Spleen (tissue), 11 donors: ENCODE measurements around the gene IL1RN. TPM values are rescaled to one million over a fixed set of nuclear protein-coding genes. Genes with fewer than 3 reads are reported as not detected.
A peak's percentile ranks its signal among the peaks of the same experiment; 100 is the strongest.

Experiments used
- DNase-seq: peaks from one replicate; pipeline ENCODE4 v3.0.0-alpha.2; 2020
- H3K27ac ChIP-seq, 8 donors: fragments of 200-600 bp; sonication (generic) in 7 of 8; 1 replicate in 4 of 8; 2 replicates in 4 of 8; pipeline versions ENCODE4 v1.5.0 to v1.8.0; 2016 to 2021; ENCODE audit warnings: inconsistent platforms in 4 of 8, mild to moderate bottlenecking in 4 of 8, moderate library complexity in 1 of 8
- H3K27me3 ChIP-seq, 7 donors: fragments of 200-600 bp; sonication (generic) in 6 of 7; replicated peaks in 1 of 7; 1 replicate in 4 of 7; 2 replicates in 3 of 7; pipeline versions ENCODE4 v1.5.0 to v1.8.0; 2016 to 2021; ENCODE audit warnings: inconsistent platforms in 3 of 7, mild to moderate bottlenecking in 1 of 7
- H3K36me3 ChIP-seq, 6 donors: fragments of 200-600 bp; sonication (generic) in 5 of 6; 1 replicate in 4 of 6; 2 replicates in 2 of 6; pipeline versions ENCODE4 v1.5.0 to v1.8.0; 2016 to 2021; ENCODE audit warnings: inconsistent platforms in 2 of 6
- H3K4me1 ChIP-seq, 6 donors: fragments of 200-600 bp; sonication (generic) in 5 of 6; 1 replicate in 3 of 6; 2 replicates in 3 of 6; pipeline versions ENCODE4 v1.5.0 to v1.8.0; 2016 to 2021; ENCODE audit warnings: inconsistent platforms in 3 of 6
- H3K4me3 ChIP-seq, 8 donors: fragments of 200-600 bp; sonication (generic) in 7 of 8; 1 replicate in 4 of 8; 2 replicates in 4 of 8; pipeline versions ENCODE4 v1.5.0 to v1.8.0; 2016 to 2021; ENCODE audit warnings: inconsistent platforms in 4 of 8, mild to moderate bottlenecking in 4 of 8, moderate library complexity in 2 of 8
- H3K9me3 ChIP-seq, 8 donors: fragments of 200-600 bp; sonication (generic) in 7 of 8; 1 replicate in 4 of 8; 2 replicates in 4 of 8; pipeline versions ENCODE4 v1.5.0 to v1.8.0; 2016 to 2021; ENCODE audit warnings: inconsistent platforms in 4 of 8
- CTCF ChIP-seq, 11 experiments: fragments of 200-600 bp in 7 of 11; fragments of 450-650 bp in 4 of 11; sonication (generic) in 4 of 11; IDR thresholded peaks in 8 of 11; conservative IDR thresholded peaks in 3 of 11; 1 replicate in 7 of 11; 2 replicates in 4 of 11; pipeline versions ENCODE4 v1.4.0 to v1.8.0; 2016 to 2021; ENCODE audit warnings: antibody characterized with exemption in 11 of 11, inconsistent platforms in 4 of 11, mild to moderate bottlenecking in 1 of 11
- POLR2A ChIP-seq, 3 donors: fragments of 450-650 bp; IDR thresholded peaks; one replicate each; pipeline ENCODE4 v1.5.1; 2017; ENCODE audit warnings: antibody characterized with exemption in 3 of 3, mild to moderate bottlenecking in 1 of 3
- POLR2AphosphoS5 ChIP-seq, 3 donors: sonication (generic); formaldehyde crosslinking; IDR thresholded peaks; one replicate each; pipeline ENCODE4 v1.5.1; 2017; ENCODE audit warnings: antibody characterized with exemption in 3 of 3
- WGBS, 5 donors: extraction: QIAGEN DNeasy Blood & Tissue Kit in 3 of 5; methylation state at CpG; one replicate each; pipeline versions ENCODE4 v1.1.5 to v1.1.7; 2013 to 2018; 5-methylcytosine and 5-hydroxymethylcytosine counted together
- intact Hi-C: fragments of 100-400 bp; cut with DNase I; formaldehyde crosslinking; loops from one replicate; pipeline ENCODE4 v1.15.0; 2023; ENCODE audit warnings: low total_unique reads
- polyA plus RNA-seq, 3 donors: library from polyadenylated mRNA; stranded (reverse); fragments of 200-250 nt; gene quantifications; one replicate each; pipeline ENCODE4 v1.2.1, GENCODE V29; 2013
- total RNA-seq, 7 donors: library from RNA; depleted of rRNA in 3 of 7; stranded (reverse); fragments of >200 nt in 3 of 7; fragmentation: NEBNext Ultra II Directional in 4 of 7; extraction: Animal tissue kit (Norgen Biotek cat#: 25700) in 4 of 7; gene quantifications; one replicate each; pipeline versions ENCODE4 v1.1.0 to v1.2.1, GENCODE V29; 2016 to 2021
- donor health status: healthy with polysubstance abuse.
- donor health status: DM: no; HTN: no; CAD: no; lungs with moderate emphysema.
- donor health status: DM: no; HTN: no; CAD: no.
- donor health status: Bipolar disorder and iron deficiency.
- donor health status: healthy.
- donor health status: DM: no; HTN: no; CAD: no.
- donor health status: DM: yes; HTN: yes; CAD: no.

The IL1RN gene
- total and polyA plus RNA-seq, 10 donors: 1.9 to 53.9 (median 12.0) TPM

- Histone ChIP-seq H3K9me3 (no peaks in the 10 kb centered on the region), H3K36me3 (no peaks in the 10 kb centered on the region), H3K27ac (peak overlapping the region in 6 of 8 donors; percentile 22 to 85 (median 76)), H3K4me1 (peaks cover 16 to 63% (median 42%) of the 10 kb centered on the region in 6 donors), H3K4me3 (no peak overlapping the region), H3K27me3 (no peaks in the 10 kb centered on the region)
- peak in 2 of 3 donors; percentile 38 to 39 for TF ChIP-seq POLR2AphosphoS5 (IDR thresholded peaks at IDR 0.05)
- no peak for TF ChIP-seq POLR2A (IDR thresholded peaks at IDR 0.05)
- intact Hi-C loops: no loop called here
- DNase-seq: peak; percentile 80
- 52 to 60% (median 58%) methylated on average over 12 of the region's 12 CpGs for WGBS, 5 donors
Observed at GRCh38 chr2:113167115-113167932, 39.9 kb downstream of the IL1RN start.

- H3K4me1 ChIP-seq: peaks cover 22 to 69% (median 48%) of the 10 kb centered on the region in 6 donors
- peak overlapping the region in 6 of 8 donors; percentile 9 to 85 (median 76) for H3K27ac ChIP-seq
- intact Hi-C loops: no loop called here
- DNase-seq: peak; percentile 36
- H3K27me3 ChIP-seq: no peaks in the 10 kb centered on the region
- WGBS, 5 donors: 87 to 98% (median 91%) methylated on average over 6 of the region's 6 CpGs
- TF ChIP-seq POLR2AphosphoS5 (IDR thresholded peaks at IDR 0.05) (no peak), POLR2A (IDR thresholded peaks at IDR 0.05) (no peak), CTCF (IDR thresholded peaks at IDR 0.05 in 8 of 11, conservative IDR thresholded peaks at IDR 0.05 in 3 of 11) (no peak)
- no peaks in the 10 kb centered on the region for H3K9me3 ChIP-seq
- H3K36me3 ChIP-seq: no peaks in the 10 kb centered on the region
- H3K4me3 ChIP-seq: no peak overlapping the region
Observed at GRCh38 chr2:113167962-113168340, 40.6 kb downstream of the IL1RN start.

GRCh38 chr2:113169002-113169530 lies 41.7 kb downstream of the IL1RN start:
- peak; percentile 51 for DNase-seq
- Histone ChIP-seq H3K36me3 (no peaks in the 10 kb centered on the region), H3K9me3 (no peaks in the 10 kb centered on the region), H3K4me1 (peaks cover 26 to 80% (median 56%) of the 10 kb centered on the region in 6 donors), H3K27me3 (no peaks in the 10 kb centered on the region), H3K27ac (peak overlapping the region in 7 of 8 donors; percentile 54 to 85 (median 75)), H3K4me3 (peak overlapping the region in 1 of 8 donors; percentile 41)
- WGBS, 5 donors: 66 to 77% (median 67%) methylated on average over 8 of the region's 8 CpGs
- TF ChIP-seq CTCF (IDR thresholded peaks at IDR 0.05 in 8 of 11, conservative IDR thresholded peaks at IDR 0.05 in 3 of 11): no peak
- TF ChIP-seq POLR2AphosphoS5 (IDR thresholded peaks at IDR 0.05): peak in 1 of 3 donors; percentile 26
- intact Hi-C loops: no loop called here

GRCh38 chr2:113169586-113169985 lies 42.2 kb downstream of the IL1RN start:
- H3K27me3 ChIP-seq: no peaks in the 10 kb centered on the region
- 76 to 90% (median 83%) methylated on average over 3 of the region's 3 CpGs for WGBS, 5 donors
- no peaks in the 10 kb centered on the region for H3K36me3 ChIP-seq
- DNase-seq: peak; percentile 27
- intact Hi-C loops: no loop called here
- H3K4me3 ChIP-seq: no peak overlapping the region
- H3K9me3 ChIP-seq: no peaks in the 10 kb centered on the region
- TF ChIP-seq POLR2AphosphoS5 (IDR thresholded peaks at IDR 0.05) (no peak), POLR2A (IDR thresholded peaks at IDR 0.05) (no peak), CTCF (IDR thresholded peaks at IDR 0.05 in 8 of 11, conservative IDR thresholded peaks at IDR 0.05 in 3 of 11) (no peak)
- H3K4me1 ChIP-seq: peaks cover 26 to 85% (median 57%) of the 10 kb centered on the region in 6 donors
- H3K27ac ChIP-seq: peak overlapping the region in 3 of 8 donors; percentile 19 to 85 (median 77)
